CD4-positive, alpha-beta T cell treated with Interleukin-17A for 4 hours (primary cell): ENCODE results near the gene RANBP3.
"Not testable (repeated sequence)": the region's sequence is repeated elsewhere in the genome, so short reads cannot be mapped to it uniquely, and the experiment has no call there.

ENCODE experiments used
- DNase-seq: peaks from one replicate; pipeline ENCODE4 v3.0.0-alpha.2; 2020; ENCODE audit warnings: mixed read lengths

The RANBP3 gene

DNA sequence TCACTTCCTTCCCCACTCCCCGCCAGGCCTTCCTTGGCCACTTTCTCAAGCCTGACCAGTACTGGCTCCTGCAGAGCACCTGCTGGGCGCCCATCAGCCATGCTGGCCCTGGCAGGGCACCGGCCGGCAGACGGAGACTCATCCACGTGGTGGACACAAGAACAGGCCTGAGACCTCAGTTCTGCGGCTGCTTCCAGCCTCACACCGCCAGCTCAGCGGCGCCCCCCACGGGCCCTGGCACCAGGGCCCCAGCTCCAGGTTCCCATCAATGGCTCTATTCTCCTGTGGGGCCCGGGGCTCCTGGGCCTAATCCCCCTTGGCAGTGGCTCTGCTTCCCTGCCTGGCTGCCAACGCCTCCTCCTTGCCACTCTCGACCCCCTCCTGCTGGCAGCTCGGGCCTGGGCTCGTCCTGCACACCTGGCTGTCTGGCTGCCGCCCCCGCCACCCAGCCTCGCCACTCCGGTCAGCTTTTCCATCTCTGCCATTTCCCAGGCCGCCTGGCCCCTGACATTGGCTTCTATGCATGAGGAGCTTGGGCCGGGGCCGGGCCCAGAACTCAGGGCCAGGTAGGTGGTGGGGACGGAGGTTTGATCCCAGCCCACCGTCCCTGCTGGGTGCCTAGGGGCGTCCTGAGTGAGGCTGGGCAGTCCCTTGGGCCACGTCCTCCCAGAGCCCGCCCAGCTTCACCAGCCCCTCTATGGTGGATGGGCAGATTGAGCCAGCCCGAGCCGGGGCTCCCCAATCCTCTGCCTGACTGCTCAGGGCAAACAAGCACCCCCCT is 80.6 kb downstream of the RANBP3 start:
- DNase-seq: no peak

DNA sequence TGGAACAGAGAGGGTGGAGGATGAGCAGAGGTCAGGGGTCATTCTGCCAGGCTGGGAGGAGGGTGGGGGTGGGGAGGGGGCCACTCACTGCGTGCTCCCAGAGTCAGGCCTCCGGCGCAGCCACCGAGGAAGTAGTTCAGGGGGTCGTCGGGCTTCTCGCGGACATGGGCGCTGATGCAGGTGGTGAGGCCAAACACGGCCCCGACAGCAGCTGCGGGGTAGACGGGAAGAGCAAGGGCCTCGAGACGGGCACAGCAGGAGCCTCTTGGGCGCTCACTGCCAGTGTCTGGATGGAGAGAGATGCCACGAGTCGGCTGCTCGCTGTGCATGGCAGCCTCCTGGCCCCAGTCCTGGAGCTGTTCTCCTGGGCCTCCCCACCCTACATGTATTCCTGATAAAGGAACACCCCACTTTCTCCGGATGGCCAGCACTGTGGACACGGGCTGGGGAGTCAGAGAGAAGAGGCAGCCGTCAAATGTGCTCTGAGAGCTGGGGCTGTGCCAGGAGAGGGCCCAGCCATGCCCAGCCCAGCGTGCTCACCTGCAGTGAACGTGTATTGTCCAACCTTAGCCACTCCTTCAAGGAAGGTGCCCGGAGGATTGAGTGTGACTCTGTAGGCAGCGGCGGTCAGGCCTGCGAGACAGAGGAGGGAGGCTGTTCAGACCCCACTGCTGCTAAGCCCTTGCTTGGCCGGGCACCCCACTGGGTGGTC is 81.4 kb downstream of the RANBP3 start:
- no peak for DNase-seq

DNA sequence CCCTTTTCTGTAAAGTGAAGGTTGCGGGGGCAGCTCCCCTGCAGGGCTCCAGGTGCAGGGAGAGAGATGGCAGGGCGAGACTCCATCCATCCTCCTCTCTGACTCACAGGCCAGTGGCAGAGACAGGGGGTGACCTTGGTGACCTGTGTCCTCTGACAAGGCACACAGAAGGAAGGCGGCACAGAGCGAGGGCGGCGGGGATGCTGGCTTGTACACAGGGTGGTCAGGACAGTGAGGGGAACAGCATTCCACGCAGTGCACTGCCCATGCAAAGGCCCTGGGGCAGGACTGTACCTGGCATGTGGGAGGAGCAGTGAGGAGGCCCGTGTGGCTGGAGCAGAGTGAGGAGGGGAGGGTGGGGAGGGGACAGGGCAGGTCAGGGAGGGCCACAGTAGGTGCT is 82.0 kb downstream of the RANBP3 start:
- no peak for DNase-seq

DNA sequence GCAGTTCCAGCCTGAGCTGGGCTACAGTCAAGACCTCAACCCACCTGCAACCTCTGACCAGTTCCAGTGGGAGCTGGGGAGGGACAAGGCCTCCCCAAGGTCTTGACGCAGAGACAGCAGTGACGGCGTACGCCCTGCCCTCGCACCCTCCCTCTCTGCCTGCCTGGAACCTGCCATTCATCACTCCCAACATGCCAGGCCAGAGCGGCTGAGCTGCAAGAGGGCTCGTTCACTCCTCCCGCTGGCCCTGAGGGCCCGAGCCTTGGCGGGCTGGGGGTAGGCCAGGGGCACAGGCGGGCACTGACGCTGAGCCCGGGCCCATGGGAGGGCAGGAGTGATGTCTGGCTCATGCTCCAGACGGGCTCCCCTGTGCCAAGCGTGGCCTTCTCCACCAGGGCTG is 82.5 kb downstream of the RANBP3 start:
- no peak for DNase-seq

DNA sequence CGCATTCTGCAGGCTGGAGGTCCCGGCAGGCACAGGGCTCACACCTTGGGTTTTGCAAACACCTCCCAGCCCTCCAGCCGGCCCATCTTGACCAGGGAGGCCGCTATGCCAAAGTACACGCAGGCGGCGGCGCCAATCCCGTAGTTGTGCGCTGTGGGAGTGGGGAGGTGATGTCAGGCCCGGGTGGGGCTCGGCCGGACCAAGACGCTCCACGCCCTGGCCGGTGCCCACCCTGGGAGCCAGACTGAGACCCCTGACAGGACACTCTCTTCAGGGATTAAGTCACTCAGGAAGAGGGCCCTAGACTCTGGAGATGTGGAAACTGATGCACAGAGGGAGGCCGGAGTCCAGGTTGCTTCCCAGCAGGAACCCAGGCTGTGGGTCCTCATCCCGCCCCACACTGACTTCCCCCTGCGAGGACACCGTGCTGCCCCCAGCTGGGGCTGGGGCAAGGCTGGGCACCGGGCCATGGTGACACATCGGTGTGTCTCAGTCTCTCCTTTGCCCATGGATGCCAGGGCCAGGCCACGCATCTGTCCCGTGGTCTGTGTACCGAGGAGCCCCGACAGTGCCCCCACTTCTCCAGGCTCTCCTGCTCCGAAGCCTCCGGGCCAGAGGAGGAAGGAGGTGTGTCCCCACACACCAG is 83.1 kb downstream of the RANBP3 start:
- no peak for DNase-seq

DNA sequence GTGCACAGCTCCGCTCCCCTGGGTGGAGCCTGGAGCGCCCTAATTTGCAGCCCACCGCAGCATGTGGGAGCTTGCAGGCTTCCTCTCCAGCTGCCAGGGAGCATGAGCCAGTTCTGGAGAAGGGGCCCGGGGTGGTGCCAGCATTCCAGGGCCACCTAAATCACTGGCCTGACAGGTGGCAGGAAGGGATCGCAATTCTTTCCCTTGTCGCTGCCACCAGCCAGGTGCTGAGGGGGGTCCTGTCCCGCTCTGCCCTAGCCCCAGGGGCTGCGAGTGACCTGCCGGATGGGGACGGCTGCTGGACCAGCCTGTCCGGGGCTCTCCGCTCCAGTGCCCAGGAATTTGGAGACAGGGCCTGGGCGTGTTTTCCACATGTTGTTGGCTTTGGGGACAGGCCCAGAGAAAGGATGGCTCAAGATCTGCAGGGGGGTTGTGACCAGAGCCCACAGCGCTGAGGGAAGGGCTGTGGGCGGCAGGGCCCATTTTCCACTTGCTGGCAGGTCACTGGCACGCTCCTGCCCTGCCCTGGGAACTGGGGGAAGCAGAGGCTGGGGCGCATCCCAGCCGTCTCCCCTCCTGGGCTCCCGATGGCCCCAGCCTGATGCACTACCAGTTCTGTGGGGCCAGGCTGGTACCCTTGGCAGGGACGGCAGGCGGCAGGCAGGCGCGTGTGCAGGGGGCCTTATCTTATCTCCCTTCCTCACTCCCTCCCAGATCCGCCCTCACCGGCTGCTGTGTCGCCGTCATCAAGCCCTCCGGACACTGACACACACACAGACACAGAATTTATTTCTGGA is 83.8 kb downstream of the RANBP3 start:
- no peak for DNase-seq

DNA sequence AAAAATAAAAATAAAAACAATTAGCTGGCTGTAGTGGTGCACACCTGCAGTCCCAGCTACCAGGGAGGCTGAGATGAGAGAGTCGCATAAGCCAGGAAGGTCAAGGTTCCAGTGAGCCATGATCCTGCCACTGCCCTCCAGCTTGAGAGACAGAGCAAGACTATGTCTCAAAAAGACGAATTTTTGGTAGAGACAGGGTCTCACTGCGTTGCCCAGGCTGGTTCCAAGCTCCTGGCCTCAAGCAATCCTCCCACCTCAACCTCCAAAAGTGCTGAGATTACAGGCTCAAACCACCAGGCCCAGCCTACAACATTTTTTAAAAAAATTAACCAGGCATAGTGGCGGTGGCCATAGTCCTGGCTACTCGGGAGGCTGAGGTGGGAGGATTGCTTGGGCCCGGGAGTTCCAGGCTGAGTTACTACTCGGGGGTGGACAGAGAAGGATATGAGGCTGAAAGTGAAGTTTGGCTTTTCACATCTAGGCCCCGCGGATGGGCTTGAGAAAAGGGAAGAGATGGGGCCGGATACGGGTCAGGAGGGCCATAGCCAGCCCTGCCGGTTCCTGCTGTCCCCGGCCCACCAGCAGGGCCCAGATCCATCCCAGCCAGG is 84.5 kb downstream of the RANBP3 start:
- no peak for DNase-seq

DNA sequence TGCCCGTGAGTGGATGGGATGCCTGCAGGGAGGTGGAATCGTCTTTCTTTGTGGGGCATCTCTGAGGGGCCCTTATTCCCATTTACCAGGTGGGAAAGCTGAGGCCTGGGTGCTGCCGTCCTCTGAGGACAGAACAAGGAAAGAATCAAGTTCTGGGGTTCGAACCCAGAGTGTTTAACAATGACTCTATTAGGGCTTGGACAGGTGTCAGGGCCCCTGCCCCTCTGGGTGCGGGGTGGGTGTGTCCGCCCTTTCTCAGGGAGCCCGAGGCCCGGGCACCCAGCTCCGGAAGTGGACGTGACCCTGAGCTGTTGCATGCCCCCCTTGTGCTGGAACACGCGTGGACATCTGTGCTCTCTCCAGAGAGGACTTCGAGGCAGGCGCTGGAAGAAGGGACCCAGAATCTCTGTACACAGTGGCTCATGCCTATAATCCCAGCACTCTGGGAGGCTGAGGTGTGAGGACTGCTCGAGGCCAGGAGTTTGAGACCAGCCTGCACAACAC is 85.1 kb downstream of the RANBP3 start:
- DNase-seq: no peak

DNA sequence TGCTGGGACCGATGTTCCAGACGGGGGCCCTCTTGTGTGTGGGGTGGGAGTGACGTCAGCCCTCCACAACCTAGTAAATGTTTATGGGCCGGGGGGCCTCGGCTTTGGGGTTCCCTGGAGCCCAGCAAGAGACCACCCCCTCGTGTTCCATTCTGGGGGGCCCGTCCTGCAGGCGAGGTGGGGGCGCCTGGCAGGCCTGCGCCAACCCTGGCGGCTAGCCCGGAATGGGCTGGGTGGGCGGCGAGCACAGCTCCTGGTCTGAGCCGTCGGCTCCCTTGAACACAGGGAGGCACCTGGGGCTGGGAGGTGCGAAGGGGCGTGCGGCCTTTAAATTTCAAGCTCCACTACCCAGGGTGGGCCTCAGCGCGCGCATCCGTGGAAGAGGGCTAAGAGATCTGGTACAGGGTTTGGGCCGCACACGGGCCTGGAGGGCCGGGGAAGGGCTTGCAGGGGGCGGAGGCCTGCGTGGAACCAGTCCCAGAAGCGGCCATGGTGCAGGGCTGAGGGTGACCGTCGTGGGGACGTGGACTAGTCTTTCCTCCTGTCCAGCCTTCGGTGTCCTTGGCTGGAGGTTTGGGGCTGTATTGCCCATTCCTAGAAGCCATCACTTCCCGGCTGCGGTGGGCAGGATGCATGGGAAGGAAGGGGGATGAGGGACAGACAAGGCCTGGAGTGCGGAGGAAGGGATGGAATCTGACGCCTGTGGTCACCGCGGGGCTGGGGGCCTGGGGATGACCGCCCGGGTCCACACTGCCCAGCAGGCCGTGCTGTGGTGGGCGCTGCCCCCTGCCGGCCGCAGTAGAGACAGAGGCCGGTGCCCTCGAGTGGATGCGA is 85.8 kb downstream of the RANBP3 start:
- peak; percentile 40 for DNase-seq

DNA sequence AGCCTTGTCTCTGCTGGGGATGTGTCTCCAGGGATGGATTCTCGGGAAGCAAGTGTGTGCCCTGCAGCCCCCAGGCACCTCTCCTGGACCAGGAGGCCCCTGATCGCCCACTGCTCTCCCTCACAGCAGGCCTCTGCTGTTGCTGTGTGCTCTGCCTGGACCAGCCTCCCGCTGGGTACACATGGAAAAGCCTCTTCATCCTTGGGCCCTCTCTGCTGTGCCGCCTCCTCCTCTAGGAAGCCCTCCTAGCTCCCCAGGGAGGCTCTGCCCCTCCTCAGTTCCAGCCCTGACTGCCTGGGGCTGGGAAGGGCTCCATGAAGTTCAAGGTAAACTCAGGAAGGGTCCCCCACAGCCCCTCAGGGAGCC is 86.4 kb downstream of the RANBP3 start:
- DNase-seq: no peak

DNA sequence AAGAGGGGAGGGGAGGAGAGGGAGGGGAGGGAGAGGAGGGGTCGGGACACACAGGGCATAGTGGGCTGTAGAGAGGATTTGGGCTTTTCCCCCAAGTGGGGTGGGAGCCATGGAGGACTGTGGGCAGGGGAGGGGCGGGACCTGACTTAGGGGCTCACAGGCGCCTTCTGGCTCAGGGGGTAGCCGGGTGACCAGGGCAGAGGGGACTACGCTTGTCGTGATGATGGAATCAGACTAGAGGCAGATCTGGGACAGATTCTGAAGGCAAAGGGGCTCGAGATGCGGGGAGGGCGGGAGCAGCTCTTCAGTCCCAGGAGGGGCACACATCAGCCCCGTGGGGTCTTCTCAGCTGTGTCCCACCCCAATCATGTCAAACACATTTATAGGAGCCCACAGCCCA is 87.8 kb downstream of the RANBP3 start:
- no peak for DNase-seq

DNA sequence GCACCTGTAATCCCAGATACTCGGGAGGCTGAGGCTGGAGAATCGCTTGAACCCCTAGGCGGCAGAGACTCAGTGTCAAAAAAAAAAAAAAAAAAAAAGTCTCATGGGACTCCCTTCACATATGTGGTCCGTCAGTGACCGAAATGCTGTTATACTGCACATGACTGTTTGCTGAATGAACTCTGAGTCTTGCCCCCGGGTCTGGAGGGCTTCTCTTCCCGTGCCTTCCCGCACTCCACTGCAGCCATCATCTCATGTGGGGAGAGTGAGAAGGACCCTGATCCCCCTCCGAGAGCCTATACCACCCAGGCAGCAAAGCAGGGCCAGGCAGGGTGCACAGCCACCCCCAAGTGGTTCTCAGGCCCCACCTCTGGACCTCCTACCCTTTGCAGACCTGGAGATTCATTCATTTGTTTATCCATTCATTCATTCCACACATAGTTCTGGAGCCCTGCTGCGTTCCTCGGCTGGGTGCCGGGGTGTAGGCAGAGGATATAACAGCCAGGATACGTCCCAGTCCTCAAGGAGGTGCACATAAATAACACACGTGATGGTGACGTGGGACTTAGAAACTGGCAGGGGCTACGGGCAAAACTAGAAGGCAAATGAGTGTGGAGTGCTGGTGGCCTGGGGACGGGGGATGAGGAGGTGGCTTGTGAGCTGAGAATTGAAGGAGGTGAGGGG is 88.5 kb downstream of the RANBP3 start:
- no peak for DNase-seq

DNA sequence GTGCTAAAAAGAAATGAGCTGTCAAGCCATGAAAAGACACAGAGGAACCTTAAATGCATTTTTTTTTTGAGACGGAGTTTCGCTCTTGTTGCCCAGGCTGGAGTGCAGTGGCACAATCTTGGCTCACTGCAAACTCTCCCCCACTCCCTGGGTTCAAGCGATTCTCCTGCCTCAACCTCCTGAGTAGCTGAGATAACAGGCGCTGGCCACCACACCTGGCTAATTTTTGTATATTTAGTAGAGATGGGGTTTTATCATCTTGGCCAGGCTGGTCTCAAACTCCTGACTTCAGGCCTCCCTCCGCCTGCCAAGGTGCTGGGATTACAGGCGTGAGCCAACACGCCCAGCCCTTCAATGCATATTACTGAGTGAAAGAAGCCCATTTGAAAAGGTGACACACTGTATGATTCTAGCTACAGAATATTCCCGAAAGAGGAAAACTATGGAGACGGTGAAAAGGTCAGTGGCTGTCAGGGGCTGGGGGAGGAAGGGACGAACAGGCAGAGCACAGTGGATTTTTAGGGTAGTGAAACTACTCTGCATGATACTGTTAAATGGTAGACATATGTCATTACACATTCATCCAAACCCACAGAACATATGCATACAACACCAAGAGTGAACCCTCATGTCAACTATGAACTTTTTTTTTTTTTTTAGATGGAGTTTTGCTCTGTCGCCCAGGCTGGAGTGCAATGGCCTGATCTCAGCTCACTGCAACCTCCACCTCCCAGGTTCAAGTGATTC is 93.7 kb downstream of the RANBP3 start:
- DNase-seq: not testable (repeated sequence)

DNA sequence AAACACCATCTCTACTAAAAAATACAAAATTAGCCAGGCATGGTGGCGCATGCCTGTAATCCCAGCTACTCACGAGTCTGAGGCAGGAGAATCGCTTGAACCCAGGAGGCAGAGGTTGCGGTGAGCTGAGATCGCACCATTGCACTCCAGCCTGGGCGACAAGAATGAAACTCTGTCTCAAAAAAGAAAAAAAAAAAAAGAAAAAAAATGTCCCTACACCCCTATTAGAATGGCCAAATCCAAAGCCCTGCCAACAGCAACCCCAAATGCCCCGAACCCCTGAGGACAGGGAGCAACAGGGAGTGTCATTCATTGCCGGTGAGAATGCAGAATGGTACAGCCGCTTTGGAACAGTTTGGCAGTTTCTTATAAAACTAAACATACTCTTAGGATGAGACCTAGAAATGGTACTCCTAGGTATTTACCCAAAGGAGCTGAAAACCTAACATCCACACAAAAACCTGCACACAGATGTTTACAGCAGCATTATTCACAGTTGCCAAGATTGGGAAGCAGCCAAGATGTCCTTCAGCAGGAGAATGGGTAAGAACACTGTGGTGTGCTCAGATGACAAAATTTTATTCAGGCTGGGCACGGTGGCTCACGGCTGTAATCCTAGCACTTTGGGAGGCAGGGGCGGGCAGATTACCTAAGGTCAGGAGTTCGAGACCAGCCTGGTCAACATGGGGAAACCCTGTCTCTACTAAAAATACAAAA is 94.6 kb downstream of the RANBP3 start:
- DNase-seq: not testable (repeated sequence)

DNA sequence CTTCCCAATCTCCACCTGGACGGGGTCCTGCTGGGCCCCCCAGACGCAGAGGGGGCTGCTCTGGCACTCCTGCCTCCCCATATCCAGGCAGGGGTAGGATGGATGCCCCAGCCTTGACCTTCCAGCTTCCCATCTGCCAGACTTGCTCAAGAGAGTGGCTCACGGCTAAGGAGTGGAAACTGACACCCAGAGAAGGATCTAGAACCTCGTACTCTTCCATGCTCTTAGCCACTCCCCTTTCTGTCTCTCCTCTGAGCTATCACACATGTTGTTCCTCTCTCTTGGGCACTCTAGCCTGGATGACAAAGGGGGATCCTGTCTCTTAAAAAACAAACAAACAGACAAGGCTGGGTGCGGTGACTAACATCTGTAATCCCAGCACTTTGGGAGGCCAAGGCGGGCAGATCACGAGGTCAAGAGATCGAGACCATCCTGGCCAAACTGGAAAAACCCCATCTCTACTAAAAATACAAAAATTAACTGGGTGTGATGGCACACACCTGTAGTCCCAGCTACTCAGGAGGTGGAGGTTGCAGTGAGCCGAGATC is 95.4 kb downstream of the RANBP3 start:
- DNase-seq: no peak

DNA sequence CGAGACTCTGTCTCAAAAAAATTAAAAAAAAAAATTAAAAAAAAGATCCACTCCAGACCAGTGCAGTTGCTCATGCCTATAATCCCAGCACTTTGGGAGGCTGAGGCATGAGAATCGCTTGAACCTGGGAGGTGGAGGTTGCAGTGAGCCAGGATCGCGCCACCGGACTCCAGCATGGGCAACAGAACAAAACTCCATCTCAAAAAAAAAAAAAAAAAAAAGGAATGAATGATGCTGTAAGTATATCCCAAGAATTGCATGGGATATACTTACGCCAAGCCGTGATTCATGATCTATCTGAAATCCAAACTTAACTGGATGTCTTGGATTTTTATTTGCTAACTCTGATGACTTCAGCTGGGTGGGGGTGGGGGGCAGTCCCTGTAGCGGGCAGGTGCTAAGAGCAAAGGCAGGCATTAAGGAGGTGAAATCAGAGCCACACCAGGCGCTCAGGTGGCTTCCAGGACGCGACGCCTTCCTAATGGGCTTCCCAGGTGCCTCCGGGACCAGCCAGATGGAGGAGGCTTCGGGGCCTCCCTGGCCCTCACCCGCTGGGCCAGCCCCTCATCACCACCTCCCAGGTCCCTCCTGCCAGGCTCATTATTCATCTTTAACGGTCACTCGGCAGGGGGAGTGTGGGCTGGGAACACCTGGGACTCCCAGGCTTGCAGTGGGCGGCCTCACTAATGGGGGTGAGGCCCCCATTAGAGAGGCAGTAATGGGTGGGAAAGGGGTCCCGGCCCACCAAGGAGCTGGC is 96.2 kb downstream of the RANBP3 start:
- DNase-seq: no peak

DNA sequence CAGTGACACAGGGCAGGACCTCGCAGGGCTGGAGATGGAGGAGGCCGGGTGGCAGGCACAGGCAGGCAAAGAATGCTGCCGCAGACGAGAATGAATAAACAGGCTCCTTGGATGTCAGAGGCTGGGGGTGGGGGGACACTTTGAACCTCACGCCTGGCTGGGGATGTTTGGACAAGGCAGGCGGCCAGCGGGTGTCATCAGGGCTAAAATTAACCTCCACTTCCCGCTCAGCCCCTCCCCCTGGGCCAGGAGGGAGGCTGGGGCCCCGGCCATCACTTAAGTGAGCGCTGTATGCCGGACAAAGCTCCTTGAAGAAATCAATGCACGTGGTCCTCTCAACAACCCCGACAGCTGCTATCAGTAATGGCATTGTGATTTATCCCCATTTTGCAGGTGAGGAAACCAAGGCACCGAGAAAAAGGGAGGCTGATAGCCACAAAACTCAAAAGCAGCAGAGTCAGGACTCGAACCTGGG is 97.3 kb downstream of the RANBP3 start:
- no peak for DNase-seq

DNA sequence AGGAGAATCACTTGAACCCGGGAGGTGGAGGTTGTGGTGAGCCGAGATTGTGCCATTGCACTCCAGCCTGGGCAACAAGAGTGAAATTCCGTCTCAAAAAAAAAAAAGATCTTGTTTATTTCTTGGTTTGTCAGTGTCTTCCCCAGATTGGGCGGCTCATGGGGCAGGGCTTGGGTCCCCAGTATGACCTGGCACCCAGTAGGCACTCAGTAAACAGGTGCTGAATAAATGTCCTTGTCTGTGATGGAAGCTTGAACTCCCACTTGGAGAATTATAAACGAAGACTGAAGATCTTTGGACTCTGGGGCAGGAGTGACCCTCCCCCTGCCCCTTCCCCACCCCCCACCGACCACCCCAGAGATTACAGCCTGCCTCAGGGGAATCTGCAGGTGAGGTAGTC is 97.7 kb downstream of the RANBP3 start:
- DNase-seq: no peak
